H7 (cell line): ENCODE measurements around the gene ACTR1A. TPM values are rescaled to one million over a fixed set of nuclear protein-coding genes. Genes with fewer than 3 reads are reported as not detected.
"Not testable (repeated sequence)": the region's sequence is repeated elsewhere in the genome, so short reads cannot be mapped to it uniquely, and the experiment has no call there.

ENCODE experiments used
- DNase-seq: peaks from one replicate; pipeline ENCODE4 v3.0.0; 2012
- H3K27me3 ChIP-seq: 2 replicates; pipeline ENCODE4 v1.6.0; 2011; ENCODE audit warnings: mild to moderate bottlenecking, low read length; ENCODE audit not compliant: control insufficient read depth, insufficient read depth
- H3K36me3 ChIP-seq: replicated peaks from 2 replicates; pipeline ENCODE4 v1.5.1; 2011; ENCODE audit warnings: low read length; ENCODE audit not compliant: control insufficient read depth, insufficient read depth
- H3K4me3 ChIP-seq: 2 replicates; pipeline ENCODE4 v1.5.1; 2011; ENCODE audit warnings: low read depth, mild to moderate bottlenecking, control low read depth, low read length, moderate library complexity; ENCODE audit not compliant: insufficient read depth
- total RNA-seq: library from RNA; depleted of rRNA; stranded (reverse); fragments of >200 nt; shearing (Covaris generic); gene quantifications from 2 replicates; pipeline ENCODE4 v1.2.3, GENCODE V29; 2014

Gene ACTR1A
- total RNA-seq, 1 experiment from 2014 or later, result 180 TPM

GRCh38 chr10:102504179-102504975 is 1.9 kb upstream of the ACTR1A start:
- Histone ChIP-seq H3K4me3 (peak overlapping the region; percentile 65), H3K27me3 (peaks cover 4% of the 10 kb centered on the region; the same call in 1 of the 2 replicates), H3K36me3 (peaks cover 4% of the 10 kb centered on the region)
- peak; percentile 81 for DNase-seq

- Histone ChIP-seq H3K27me3 (peaks cover 4% of the 10 kb centered on the region; the same call in 1 of the 2 replicates), H3K36me3 (no peaks in the 10 kb centered on the region), H3K4me3 (peak within 1 kb of the TSS; percentile 65)
- DNase-seq, result peak; percentile 98
Observed at GRCh38 chr10:102503264-102504178, 1.0 kb upstream of the ACTR1A start, which contains the start of gene SUFU. Gene SUFU, plus strand, starts transcription at chr10:102503972. Its CDS starts 181 bp downstream, at chr10:102504153.

GRCh38 chr10:102502029-102502336 is 529 bp downstream of the ACTR1A start:
- Histone ChIP-seq H3K4me3 (peak overlapping the region; percentile 90), H3K27me3 (peaks cover 4% of the 10 kb centered on the region; the same call in 1 of the 2 replicates), H3K36me3 (no peaks in the 10 kb centered on the region)
- peak; percentile 99 for DNase-seq

GRCh38 chr10:102501201-102502028 is 1.1 kb downstream of the ACTR1A start:
- no peak for DNase-seq
- H3K36me3 ChIP-seq, result no peaks in the 10 kb centered on the region; the same call in 1 of the 2 replicates
- H3K27me3 ChIP-seq, result peaks cover 4% of the 10 kb centered on the region; the same call in 1 of the 2 replicates
- H3K4me3 ChIP-seq, result peak overlapping the region; percentile 90

GRCh38 chr10:102500686-102501085 is 1.8 kb downstream of the ACTR1A start:
- H3K27me3 ChIP-seq, DNase-seq, H3K4me3 ChIP-seq, H3K36me3 ChIP-seq: not testable (repeated sequence)

GRCh38 chr10:102499356-102499755 is 3.2 kb downstream of the ACTR1A start:
- DNase-seq, result no peak
- Histone ChIP-seq H3K36me3 (no peaks in the 10 kb centered on the region; the same call in 1 of the 2 replicates), H3K4me3 (no peak overlapping the region), H3K27me3 (no peaks in the 10 kb centered on the region)

GRCh38 chr10:102497545-102497944 is 5.0 kb downstream of the ACTR1A start:
- no peak for DNase-seq
- H3K27me3 ChIP-seq, result no peaks in the 10 kb centered on the region
- no peak overlapping the region for H3K4me3 ChIP-seq
- H3K36me3 ChIP-seq, result no peaks in the 10 kb centered on the region; the same call in 1 of the 2 replicates

- Histone ChIP-seq H3K27me3 (no peaks in the 10 kb centered on the region), H3K4me3 (no peak overlapping the region), H3K36me3 (peaks cover 5% of the 10 kb centered on the region)
- no peak for DNase-seq
Observed at GRCh38 chr10:102493771-102494170, 8.7 kb downstream of the ACTR1A start.

GRCh38 chr10:102492983-102493382 is 9.5 kb downstream of the ACTR1A start:
- Histone ChIP-seq H3K4me3 (no peak overlapping the region), H3K36me3 (peaks cover 11% of the 10 kb centered on the region), H3K27me3 (no peaks in the 10 kb centered on the region)
- DNase-seq, result no peak

GRCh38 chr10:102492344-102492939 is 10.1 kb downstream of the ACTR1A start:
- no peak for DNase-seq
- H3K4me3 ChIP-seq, result no peak overlapping the region
- peaks cover 13% of the 10 kb centered on the region for H3K36me3 ChIP-seq
- H3K27me3 ChIP-seq, result no peaks in the 10 kb centered on the region

GRCh38 chr10:102491136-102491535 is 11.4 kb downstream of the ACTR1A start:
- no peak for DNase-seq
- Histone ChIP-seq H3K4me3 (no peak overlapping the region), H3K36me3 (peaks cover 21% of the 10 kb centered on the region), H3K27me3 (no peaks in the 10 kb centered on the region)

GRCh38 chr10:102485093-102485784 is 17.3 kb downstream of the ACTR1A start:
- no peak overlapping the region for H3K4me3 ChIP-seq
- H3K27me3 ChIP-seq, result no peaks in the 10 kb centered on the region
- no peak for DNase-seq
- peaks cover 59% of the 10 kb centered on the region for H3K36me3 ChIP-seq

- DNase-seq, result no peak
- Histone ChIP-seq H3K36me3 (peaks cover 57% of the 10 kb centered on the region), H3K4me3 (no peak overlapping the region), H3K27me3 (no peaks in the 10 kb centered on the region)
Observed at GRCh38 chr10:102484021-102484420, 18.5 kb downstream of the ACTR1A start.
